Activated CD4-positive, alpha-beta memory T cell treated with anti-CD3 and anti-CD28 coated beads for 36 hours (primary cell): ENCODE results near the gene MNT. TPM values are rescaled to one million over a fixed set of nuclear protein-coding genes. Genes with fewer than 3 reads are reported as not detected.
A peak's percentile ranks its signal among the peaks of the same experiment; 100 is the strongest.

Experiments
- CTCF ChIA-PET: fragments of 350-600 bp; sonication (Branson Sonifier 250); formaldehyde crosslinking; loops from one replicate; lab custom pipeline; 2021; ENCODE audit warnings: antibody characterized with exemption, inconsistent platforms; lab: Charles Lee
- POLR2A ChIA-PET: fragments of 350-600 bp; sonication (Branson Sonifier 250); formaldehyde crosslinking; loops from one replicate; lab custom pipeline; 2021; ENCODE audit warnings: antibody characterized with exemption; lab: Charles Lee
- DNase-seq: peaks from one replicate; pipeline ENCODE4 v3.0.0-alpha.2; 2020
- H3K27ac Mint-ChIP-seq: one replicate; pipeline ENCODE4 v1.8.0; 2021; ENCODE audit warnings: mixed read lengths
- H3K27me3 Mint-ChIP-seq: one replicate; pipeline ENCODE4 v1.8.0; 2021; ENCODE audit warnings: mixed read lengths
- H3K36me3 Mint-ChIP-seq: one replicate; pipeline ENCODE4 v1.8.0; 2021; ENCODE audit warnings: mixed read lengths
- H3K4me1 Mint-ChIP-seq: one replicate; pipeline ENCODE4 v1.8.0; 2021; ENCODE audit warnings: low read depth, mixed read lengths
- H3K4me3 Mint-ChIP-seq: one replicate; pipeline ENCODE4 v1.8.0; 2021; ENCODE audit warnings: mild to moderate bottlenecking, mixed read lengths
- H3K9me3 Mint-ChIP-seq: one replicate; pipeline ENCODE4 v1.8.0; 2021; ENCODE audit warnings: mixed read lengths
- intact Hi-C: fragments of 100-400 bp; cut with micrococcal nuclease; formaldehyde crosslinking; loops from one replicate; pipeline ENCODE4 v1.15.1; 2023
- total RNA-seq, 2 experiments: library from RNA; stranded (reverse); gene quantifications; one replicate each; pipeline ENCODE4 v1.2.3, GENCODE V29; 2021

The MNT gene
- total RNA-seq, 2 experiments from 2014 or later, result 13.9 to 18.1 TPM

DNA sequence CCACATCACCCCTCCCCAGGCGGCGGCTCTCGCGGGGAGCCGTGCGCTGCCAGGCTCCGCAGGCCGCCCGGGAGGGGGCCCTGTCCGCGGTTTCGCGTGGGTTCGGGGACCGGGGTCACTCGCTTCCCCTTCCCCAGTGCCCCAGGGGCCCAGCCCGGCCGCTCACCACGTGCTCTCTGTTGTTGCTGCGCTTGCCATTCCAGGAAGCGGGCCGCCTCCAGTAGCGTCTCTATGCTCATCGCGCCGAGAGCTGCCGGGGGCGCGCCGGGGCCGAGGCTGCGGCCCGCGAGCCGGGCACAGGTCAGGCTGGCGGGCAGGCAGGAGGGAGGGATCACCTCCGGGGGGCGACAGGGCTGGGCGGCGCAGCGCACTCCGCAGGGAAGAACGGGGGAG is 390 bp downstream of the MNT start:
- intact Hi-C loops, result loop anchor here (2.0 to 5.0 kb wide), 6 partner anchors 48 to 348 kb away; partner anchors contain the start of genes METTL16, PAFAH1B1, SGSM2 and SMG6
- peak; percentile 78 for DNase-seq
- H3K27me3 Mint-ChIP-seq, result no peaks in the 10 kb centered on the region
- H3K4me1 Mint-ChIP-seq, result peaks cover 46% of the 10 kb centered on the region
- no peaks in the 10 kb centered on the region for H3K36me3 Mint-ChIP-seq
- peak overlapping the region; percentile 96 for H3K4me3 Mint-ChIP-seq
- ChIA-PET POLR2A (interaction anchor here (1.6 to 3.0 kb wide), 3 partner anchors 8 to 64 kb away, joined by 4 to 37 read pairs (median 5); partner anchors contain the start of gene TSR1), CTCF (interaction anchor here (2.4 to 9.5 kb wide), 3 partner anchors 16 to 18 kb away, joined by 18 to 98 read pairs (median 71); no protein-coding TSS in a partner anchor)
- H3K9me3 Mint-ChIP-seq, result no peaks in the 10 kb centered on the region
- peak overlapping the region; percentile 98 for H3K27ac Mint-ChIP-seq

DNA sequence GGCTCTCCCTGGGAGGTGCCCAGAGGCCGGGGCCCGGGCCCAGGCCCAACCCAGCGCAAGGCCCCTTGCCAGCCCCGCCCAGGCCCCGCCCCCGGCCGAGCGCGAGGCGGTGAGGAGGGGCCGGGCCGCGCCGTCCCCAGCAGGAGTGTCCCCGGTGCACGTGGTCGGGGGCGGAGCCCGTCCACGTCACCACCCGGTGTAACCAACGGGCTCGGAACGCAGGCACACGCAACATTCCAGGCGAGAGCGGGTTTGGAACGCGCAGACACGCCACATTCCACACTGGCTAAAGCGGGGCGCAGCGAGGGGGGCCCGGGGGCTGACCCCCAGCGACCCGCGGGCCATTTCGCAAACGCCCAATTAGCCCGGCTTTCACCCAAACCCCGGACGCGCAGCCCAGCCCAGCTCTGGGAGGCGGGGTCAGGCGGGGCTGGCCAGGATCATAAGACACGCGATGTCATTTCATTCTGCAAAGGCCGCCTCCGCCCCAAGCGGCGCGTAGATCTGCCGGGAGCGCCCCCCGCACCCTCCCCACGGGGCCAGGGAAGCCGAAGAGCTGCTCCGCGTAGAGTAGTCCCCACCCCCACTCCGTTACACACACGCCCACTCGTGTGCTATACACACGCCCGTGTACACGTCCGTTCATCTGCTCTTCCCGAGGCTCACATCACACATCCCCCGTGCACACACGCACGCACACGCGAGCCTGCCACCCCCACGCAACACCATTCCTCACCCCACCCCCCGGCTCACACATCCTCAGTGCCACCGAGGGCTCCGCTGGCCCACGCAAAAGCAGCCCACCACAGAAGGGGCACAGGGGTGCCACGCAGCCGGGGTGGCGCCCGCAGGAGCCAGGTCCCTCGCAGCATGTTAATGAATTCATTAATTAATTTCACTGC is 1.0 kb downstream of the MNT start:
- peak; percentile 95 for DNase-seq
- Mint-ChIP-seq H3K4me1 (peaks cover 42% of the 10 kb centered on the region), H3K36me3 (no peaks in the 10 kb centered on the region), H3K4me3 (peak overlapping the region; percentile 96), H3K9me3 (no peaks in the 10 kb centered on the region), H3K27ac (peak overlapping the region; percentile 98), H3K27me3 (no peaks in the 10 kb centered on the region)
- intact Hi-C loops, result loop anchor here (2.0 to 5.0 kb wide), 8 partner anchors 48 to 348 kb away; partner anchors contain the start of genes CLUH, METTL16, PAFAH1B1 and SGSM2
- CTCF ChIA-PET, result interaction anchor here (2.4 to 9.5 kb wide), 2 partner anchors 17 kb away, joined by 18 to 98 read pairs; no protein-coding TSS in a partner anchor
- POLR2A ChIA-PET, result interaction anchor here (0.7 to 1.6 kb wide), 4 partner anchors 17 to 203 kb away, joined by 3 to 5 read pairs (median 4); partner anchors contain the start of genes SGSM2 and TSR1

DNA sequence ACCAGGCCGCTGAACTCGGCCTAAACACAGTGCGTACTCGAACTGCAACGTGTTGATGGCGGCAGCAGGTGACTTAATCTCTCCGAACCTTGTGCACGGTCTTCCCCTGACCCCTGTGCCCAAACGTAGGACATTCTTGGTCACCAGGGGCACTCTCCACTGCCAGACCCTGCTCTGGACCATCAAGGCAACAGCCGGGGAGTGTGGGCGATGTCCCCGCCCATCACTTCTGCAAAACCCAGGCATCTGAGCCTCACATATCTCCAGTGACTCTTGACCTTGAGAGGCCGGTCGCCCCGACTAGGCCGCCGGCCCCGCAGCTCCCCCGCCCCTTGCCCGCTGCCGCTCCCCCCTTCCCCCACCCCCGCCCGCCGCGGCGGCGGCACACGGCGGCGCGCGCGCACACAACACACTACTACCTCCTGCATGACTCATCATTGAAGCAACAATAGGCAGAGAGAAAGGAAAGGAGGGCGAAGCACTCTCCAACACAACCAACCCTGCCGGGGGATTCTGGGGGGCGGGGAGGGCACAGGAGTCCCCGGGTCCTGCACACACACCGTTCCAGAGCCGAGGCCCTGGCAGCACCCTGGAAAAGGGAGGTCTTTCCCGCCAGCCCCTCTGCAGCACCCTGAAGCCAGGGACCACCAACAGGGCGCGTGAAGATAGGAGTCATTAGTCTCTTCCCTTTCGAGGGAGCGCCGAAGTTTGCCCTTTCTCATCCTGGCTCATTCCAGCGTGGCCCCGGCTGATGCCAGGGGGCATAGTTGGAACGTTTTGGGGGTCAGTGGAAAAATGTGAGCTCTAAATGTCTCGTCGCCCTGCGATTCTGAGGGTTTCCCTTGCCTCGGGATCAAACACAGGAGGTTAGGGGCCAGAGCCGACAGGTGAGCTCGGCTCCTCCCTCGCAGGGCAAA is 1.9 kb downstream of the MNT start:
- H3K4me1 Mint-ChIP-seq, result peaks cover 46% of the 10 kb centered on the region
- POLR2A ChIA-PET, result interaction anchor here (0.7 to 1.6 kb wide), 4 partner anchors 16 to 203 kb away, joined by 3 to 5 read pairs (median 4); partner anchors contain the start of genes SGSM2 and TSR1
- no peaks in the 10 kb centered on the region for H3K27me3 Mint-ChIP-seq
- H3K4me3 Mint-ChIP-seq, result peak overlapping the region; percentile 96
- H3K27ac Mint-ChIP-seq, result peak overlapping the region; percentile 98
- CTCF ChIA-PET, result interaction anchor here (2.4 to 9.5 kb wide), 2 partner anchors 16 to 18 kb away, joined by 18 to 98 read pairs; no protein-coding TSS in a partner anchor
- DNase-seq, result peak; percentile 77
- intact Hi-C loops, result loop anchor here (5.0 kb wide), 2 partner anchors 137 to 313 kb away; partner anchors contain the start of gene CLUH
- no peaks in the 10 kb centered on the region for H3K9me3 Mint-ChIP-seq
- no peaks in the 10 kb centered on the region for H3K36me3 Mint-ChIP-seq

DNA sequence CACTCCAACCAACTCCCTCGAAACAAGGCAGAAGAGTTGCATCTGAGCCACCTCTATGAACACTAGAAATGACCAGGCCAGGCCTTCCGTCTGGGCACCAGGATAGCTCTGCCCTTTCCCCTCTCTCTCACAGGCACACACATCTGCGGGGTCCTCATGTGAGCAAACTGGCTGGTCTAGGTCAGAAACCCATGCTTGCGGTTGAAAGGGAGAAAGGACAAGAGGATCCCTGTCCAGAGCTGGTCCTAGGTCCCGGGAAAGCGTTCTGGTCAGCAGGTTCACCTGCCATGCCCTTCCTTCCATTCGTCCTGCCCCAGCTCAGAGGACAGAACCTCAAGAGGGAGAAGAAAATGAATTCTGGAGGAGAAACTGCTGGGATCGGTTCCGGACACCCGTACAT is 2.7 kb downstream of the MNT start:
- DNase-seq, result no peak
- intact Hi-C loops, result loop anchor here (5.0 kb wide), 2 partner anchors 136 to 314 kb away; partner anchors contain the start of gene CLUH
- POLR2A ChIA-PET, result no interaction called here

DNA sequence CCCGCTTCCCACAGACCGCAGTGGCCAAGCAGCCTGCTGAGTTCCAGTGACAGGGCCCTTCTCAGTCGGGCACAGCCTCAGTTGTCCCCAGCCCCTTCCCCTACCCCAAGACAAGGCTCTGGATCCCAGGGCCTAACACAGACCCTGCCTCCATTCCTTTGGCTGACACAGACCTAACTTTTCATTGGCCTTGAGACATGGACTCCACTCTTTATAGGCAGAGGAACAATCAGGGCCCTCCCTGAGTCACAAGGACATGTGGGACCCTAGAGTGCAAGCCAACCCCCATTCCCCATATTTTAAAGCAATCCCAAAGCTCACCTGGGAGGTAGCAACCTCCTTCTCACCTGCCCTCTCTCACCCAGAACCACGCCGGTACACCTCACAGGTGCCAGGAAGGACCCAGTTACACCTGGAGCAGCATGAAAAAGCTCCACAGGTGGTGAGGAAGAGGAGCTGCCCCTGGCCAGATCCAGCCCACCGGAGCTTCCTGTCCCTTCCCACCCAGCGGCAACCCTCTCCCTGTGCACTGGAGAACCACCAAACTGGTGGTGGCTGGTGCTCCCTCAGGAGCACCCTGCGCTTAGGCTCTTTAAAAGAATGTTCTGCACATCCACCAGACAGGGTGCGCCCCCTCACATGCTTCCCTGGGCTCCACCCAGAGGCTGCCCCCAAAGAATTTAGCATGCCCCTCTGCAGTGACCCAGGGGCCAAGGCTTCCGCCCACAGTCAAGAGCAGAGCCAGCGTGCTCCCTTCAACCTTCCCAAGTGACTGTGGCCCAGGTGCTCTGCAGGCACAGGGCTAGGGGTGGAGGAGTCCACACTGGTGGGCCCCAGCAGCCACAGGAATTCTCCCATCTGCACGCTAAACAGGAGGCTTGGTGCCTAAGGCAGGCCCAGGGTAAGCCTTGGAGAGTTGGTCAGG is 3.4 kb downstream of the MNT start:
- ChIA-PET POLR2A (no interaction called here), CTCF (interaction anchor here (2.4 kb wide), 1 partner anchor 15 kb away, joined by 18 read pairs; no protein-coding TSS in a partner anchor)
- intact Hi-C loops, result loop anchor here (5.0 kb wide), 2 partner anchors 135 to 315 kb away; partner anchors contain the start of gene CLUH
- no peaks in the 10 kb centered on the region for H3K36me3 Mint-ChIP-seq
- H3K4me1 Mint-ChIP-seq, result peaks cover 41% of the 10 kb centered on the region
- no peaks in the 10 kb centered on the region for H3K9me3 Mint-ChIP-seq
- no peak for DNase-seq
- peak overlapping the region; percentile 41 for H3K4me3 Mint-ChIP-seq
- peak overlapping the region; percentile 98 for H3K27ac Mint-ChIP-seq
- no peaks in the 10 kb centered on the region for H3K27me3 Mint-ChIP-seq

More for the DNA sequence above, 2.7 kb downstream of the MNT start:
- no peaks in the 10 kb centered on the region for H3K9me3 Mint-ChIP-seq
- CTCF ChIA-PET, result interaction anchor here (2.4 kb wide), 1 partner anchor 15 kb away, joined by 18 read pairs; no protein-coding TSS in a partner anchor
- H3K4me1 Mint-ChIP-seq, result peaks cover 46% of the 10 kb centered on the region
- peak overlapping the region; percentile 38 for H3K4me3 Mint-ChIP-seq
- no peaks in the 10 kb centered on the region for H3K27me3 Mint-ChIP-seq
- H3K27ac Mint-ChIP-seq, result peak overlapping the region; percentile 98
- H3K36me3 Mint-ChIP-seq, result no peaks in the 10 kb centered on the region

DNA sequence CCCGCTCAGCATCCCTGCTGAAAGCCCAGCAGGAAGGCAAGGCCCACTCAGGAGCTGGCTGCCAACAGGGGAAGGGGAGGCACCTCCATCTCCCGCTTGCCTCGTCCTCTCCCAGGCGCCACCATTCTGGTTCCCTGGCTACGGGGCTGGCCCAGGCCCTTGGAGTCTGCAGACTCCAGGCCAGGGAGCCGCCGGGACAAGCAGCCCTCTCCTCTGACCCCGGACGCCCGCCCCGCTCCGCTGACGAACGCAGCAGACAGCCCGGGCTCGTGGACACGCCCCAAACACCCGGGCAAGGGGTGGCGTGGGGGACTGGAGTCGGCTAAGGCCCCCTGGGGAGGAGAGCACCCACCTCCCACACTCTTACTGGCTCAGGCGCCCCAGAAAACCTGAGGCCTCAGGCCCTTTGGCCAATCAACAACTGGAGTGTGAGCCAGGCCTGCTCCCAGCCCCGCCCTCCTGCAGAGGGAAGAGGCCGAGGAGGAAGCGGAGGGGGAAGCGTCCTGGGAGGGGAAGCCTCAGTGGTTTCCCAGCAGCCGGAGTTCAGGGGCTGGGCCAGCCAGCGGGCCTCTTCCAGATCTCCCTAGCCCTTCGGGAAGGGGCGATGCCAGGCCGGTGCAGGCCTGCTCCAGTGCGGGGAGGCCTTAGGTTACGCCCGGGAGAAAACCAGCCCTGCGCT is 4.2 kb downstream of the MNT start:
- Mint-ChIP-seq H3K27ac (peak overlapping the region; percentile 70), H3K9me3 (no peaks in the 10 kb centered on the region), H3K36me3 (no peaks in the 10 kb centered on the region), H3K27me3 (no peaks in the 10 kb centered on the region), H3K4me1 (peaks cover 44% of the 10 kb centered on the region), H3K4me3 (peak overlapping the region; percentile 32)
- ChIA-PET POLR2A (no interaction called here), CTCF (no interaction called here)
- peak; percentile 71 for DNase-seq
- intact Hi-C loops, result loop anchor here (5.0 kb wide), 2 partner anchors 134 to 316 kb away; partner anchors contain the start of gene CLUH

DNA sequence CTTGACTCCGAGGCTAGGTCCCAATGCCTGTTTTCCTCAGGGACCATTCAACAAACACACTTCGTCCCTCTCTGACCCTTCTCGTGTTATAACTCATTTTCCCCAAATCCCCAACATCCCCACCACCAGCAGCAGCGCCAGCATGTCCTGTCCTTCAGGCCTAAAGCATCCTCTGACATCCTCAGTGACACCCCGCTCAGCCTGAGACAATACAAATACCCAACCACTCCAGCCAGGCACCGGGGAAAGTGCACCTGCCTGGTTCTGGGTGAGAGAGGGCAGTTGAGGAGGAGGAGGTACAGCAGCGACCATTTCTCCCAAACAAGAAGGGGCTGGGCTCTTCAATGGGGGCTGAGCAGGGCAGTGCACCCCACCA is 4.7 kb downstream of the MNT start:
- Mint-ChIP-seq H3K27ac (peak overlapping the region; percentile 47), H3K36me3 (no peaks in the 10 kb centered on the region), H3K27me3 (no peaks in the 10 kb centered on the region), H3K4me1 (peaks cover 47% of the 10 kb centered on the region), H3K4me3 (peak overlapping the region; percentile 55), H3K9me3 (no peaks in the 10 kb centered on the region)
- intact Hi-C loops, result loop anchor here (5.0 kb wide), 2 partner anchors 134 to 316 kb away; partner anchors contain the start of gene CLUH
- DNase-seq, result no peak
- ChIA-PET POLR2A (no interaction called here), CTCF (no interaction called here)

DNA sequence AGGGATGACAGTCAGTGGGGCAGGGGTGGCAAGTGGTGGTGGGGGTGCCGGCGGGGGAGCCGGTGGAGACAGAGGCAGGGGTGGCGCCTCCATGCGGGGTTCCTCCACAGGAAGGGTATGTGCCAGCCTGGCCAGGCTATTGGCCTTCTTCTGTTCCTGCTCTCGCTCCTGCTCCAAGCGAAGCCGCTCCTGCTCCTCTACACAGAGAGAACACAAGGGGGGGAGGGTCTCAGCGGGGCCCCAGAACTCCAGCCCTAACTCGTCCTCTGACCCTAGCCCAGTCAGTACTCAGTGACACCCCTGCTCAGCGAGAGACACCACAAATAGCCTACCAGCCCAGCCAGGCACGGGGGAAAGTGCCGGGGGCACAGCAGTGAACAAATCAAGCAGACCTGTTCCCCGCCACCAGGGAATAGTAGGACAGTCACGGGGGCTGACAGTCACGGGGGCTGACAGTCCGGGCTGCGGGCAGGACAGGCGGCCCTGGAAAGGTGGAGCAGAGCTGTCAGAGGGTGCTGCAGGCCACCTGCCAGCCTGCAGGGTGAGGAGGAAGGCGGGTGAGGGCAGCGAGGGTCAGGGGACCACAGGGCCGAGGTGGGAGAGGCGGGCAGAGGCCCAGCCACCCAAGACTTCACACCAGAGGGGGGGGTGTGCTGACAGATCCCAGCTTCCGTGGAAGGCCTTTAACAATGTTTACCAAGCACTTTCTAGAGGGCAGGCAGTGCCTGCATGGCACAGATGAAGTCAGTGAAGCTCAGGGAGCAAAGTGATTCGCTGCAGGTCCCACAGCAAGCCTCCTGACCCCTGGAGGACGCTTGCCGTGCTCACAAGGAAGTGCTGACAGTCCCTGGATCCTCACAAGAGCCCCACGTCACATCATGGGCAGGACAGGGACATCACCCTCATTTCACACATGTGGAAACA is 5.3 kb downstream of the MNT start:
- H3K27ac Mint-ChIP-seq, result peak overlapping the region; percentile 47
- intact Hi-C loops, result loop anchor here (5.0 kb wide), 2 partner anchors 133 to 317 kb away; partner anchors contain the start of gene CLUH
- no peaks in the 10 kb centered on the region for H3K36me3 Mint-ChIP-seq
- H3K4me3 Mint-ChIP-seq, result peak overlapping the region; percentile 55
- peaks cover 54% of the 10 kb centered on the region for H3K4me1 Mint-ChIP-seq
- no peaks in the 10 kb centered on the region for H3K9me3 Mint-ChIP-seq
- DNase-seq, result no peak
- ChIA-PET POLR2A (no interaction called here), CTCF (interaction anchor here (5.0 kb wide), 1 partner anchor 13 kb away, joined by 100 read pairs; no protein-coding TSS in a partner anchor)
- no peaks in the 10 kb centered on the region for H3K27me3 Mint-ChIP-seq

DNA sequence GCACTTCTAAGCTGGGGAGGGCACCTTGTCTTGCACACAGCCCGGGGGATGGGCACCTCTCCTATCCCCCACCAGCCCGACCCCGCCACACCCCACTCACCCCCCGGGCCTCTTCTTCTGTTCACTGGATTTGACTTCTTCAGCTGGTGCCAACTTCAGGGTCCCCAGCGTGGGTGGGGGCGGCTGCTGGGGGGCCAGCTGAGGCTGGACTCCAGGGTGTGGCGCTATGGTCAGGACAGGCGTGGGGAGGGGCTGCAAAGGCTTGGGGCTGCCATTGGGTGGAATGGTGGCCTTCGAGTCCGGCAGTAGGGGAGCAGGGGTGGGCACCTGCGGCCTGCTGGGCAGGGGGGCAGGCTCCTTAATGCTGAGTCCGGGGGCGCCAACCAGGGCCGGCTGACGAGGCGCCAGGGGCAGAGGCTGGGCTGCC is 6.1 kb downstream of the MNT start:
- Mint-ChIP-seq H3K27me3 (no peaks in the 10 kb centered on the region), H3K4me1 (peaks cover 61% of the 10 kb centered on the region), H3K36me3 (no peaks in the 10 kb centered on the region), H3K4me3 (peak overlapping the region; percentile 23), H3K9me3 (no peaks in the 10 kb centered on the region), H3K27ac (peak overlapping the region; percentile 49)
- intact Hi-C loops, result loop anchor here (5.0 kb wide), 3 partner anchors 57 to 318 kb away; partner anchors contain the start of genes CLUH, SGSM2 and TSR1
- POLR2A ChIA-PET, result no interaction called here
- CTCF ChIA-PET, result interaction anchor here (5.0 kb wide), 1 partner anchor 12 kb away, joined by 100 read pairs; no protein-coding TSS in a partner anchor
- DNase-seq, result no peak
